ENCODE measurements around the gene KRTAP1-4.

Gene KRTAP1-4

GRCh38 chr17:41008811-41009210 lies 21.2 kb downstream of the KRTAP1-4 start, which contains the start of gene KRTAP3-1:
Gene KRTAP3-1, minus strand, starts transcription at chr17:41009128. Its CDS starts 54 bp downstream, at chr17:41009074.
- no peak for DNase-seq

GRCh38 chr17:41004397-41004796 lies 25.6 kb downstream of the KRTAP1-4 start:
- DNase-seq: no peak

GRCh38 chr17:41003926-41004325 lies 26.1 kb downstream of the KRTAP1-4 start:
- DNase-seq: no peak

GRCh38 chr17:41002814-41003213 lies 27.2 kb downstream of the KRTAP1-4 start:
- no peak for DNase-seq

- DNase-seq: no peak
These were observed 28.2 kb downstream of the KRTAP1-4 start for GRCh38 chr17:41001795-41002194.

GRCh38 chr17:40999563-40999962 lies 30.4 kb downstream of the KRTAP1-4 start, which contains the start of gene KRTAP3-2:
Gene KRTAP3-2, minus strand, starts transcription at chr17:40999906. Its CDS starts 53 bp downstream, at chr17:40999853.
- peak in 4 of 58 donors; percentile 3 to 9 (median 5) for DNase-seq

GRCh38 chr17:40997361-40997760 lies 32.6 kb downstream of the KRTAP1-4 start:
- DNase-seq: no peak

- no peak for DNase-seq
These were observed 33.2 kb downstream of the KRTAP1-4 start for GRCh38 chr17:40996829-40997228.

GRCh38 chr17:40995116-40995515 lies 34.9 kb downstream of the KRTAP1-4 start:
- no peak for DNase-seq

- DNase-seq: no peak
These were observed 36.2 kb downstream of the KRTAP1-4 start, which contains the start of gene KRTAP3-3 for GRCh38 chr17:40993839-40994238. Gene KRTAP3-3, minus strand, starts transcription at chr17:40994164. Its CDS starts 67 bp downstream, at chr17:40994097.

GRCh38 chr17:40993084-40993483 lies 36.9 kb downstream of the KRTAP1-4 start:
- no peak for DNase-seq

GRCh38 chr17:40992666-40993065 lies 37.3 kb downstream of the KRTAP1-4 start:
- DNase-seq: no peak

- DNase-seq: no peak
These were observed 43.1 kb downstream of the KRTAP1-4 start for GRCh38 chr17:40986920-40987319.

- no peak for DNase-seq
These were observed 45.8 kb downstream of the KRTAP1-4 start, which contains the start of gene KRT40 for GRCh38 chr17:40984226-40984625. Gene KRT40, minus strand, starts transcription at chr17:40984326. Its CDS starts 53 bp downstream, at chr17:40984273.

- DNase-seq: no peak
These were observed 48.9 kb downstream of the KRTAP1-4 start for GRCh38 chr17:40981115-40981514.

GRCh38 chr17:40980596-40980995 lies 49.4 kb downstream of the KRTAP1-4 start:
- DNase-seq: peak in 30 of 58 donors; percentile 1 to 41 (median 12)

- DNase-seq: no peak
These were observed 49.9 kb downstream of the KRTAP1-4 start for GRCh38 chr17:40980117-40980516.

Measured in anterior cingulate cortex (tissue), 58 donors.